GM18508 (cell line): ENCODE results near the gene ZFP36.

ENCODE experiments used
- ATAC-seq: cut with Tn5 transposase; IDR thresholded peaks from one replicate; pipeline ENCODE4 v1.9.1; 2021; ENCODE audit warnings: moderate number of reproducible peaks; ENCODE audit not compliant: insufficient read depth, unreplicated experiment

ZFP36 gene

GRCh38 chr19:39415111-39416046, 8.7 kb downstream of the ZFP36 start:
- no peak for ATAC-seq

GRCh38 chr19:39416152-39417120, 9.8 kb downstream of the ZFP36 start:
- no peak for ATAC-seq

DNA sequence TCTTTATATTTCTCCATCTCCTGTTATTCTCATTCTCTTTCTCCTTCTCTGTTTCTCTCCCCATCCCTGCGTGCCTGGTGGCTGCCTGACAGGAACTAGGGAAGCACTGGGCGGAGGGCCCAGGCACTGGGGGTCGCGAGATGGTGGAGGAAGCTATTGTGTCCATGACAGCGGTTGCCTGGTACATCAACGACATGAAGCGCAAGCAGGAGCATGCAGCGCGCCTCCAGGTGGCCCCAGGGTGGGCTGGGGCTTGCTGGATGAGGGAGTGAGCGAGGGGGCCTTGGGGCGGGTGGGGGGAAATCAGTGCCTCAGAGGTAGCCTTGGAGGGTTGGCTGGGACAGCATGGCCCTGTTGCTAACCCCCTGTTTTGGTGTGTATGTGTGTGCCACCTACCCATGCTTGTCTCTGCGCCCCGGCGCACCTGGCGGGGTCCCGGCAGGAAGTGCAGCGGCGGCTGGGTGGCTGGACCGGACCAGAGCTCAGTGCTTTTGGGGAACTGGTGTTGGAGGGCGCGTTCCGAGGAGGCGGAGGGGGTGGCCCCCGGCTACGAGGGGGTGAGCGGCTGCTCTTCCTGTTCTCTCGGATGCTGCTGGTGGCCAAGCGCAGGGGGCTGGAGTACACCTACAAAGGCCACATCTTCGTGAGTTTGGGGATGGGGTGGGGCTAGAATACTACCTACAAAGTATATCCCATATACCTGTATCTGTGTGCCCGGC, 11.0 kb downstream of the ZFP36 start:
- ATAC-seq: no peak

- ATAC-seq: no peak
Observed at GRCh38 chr19:39419003-39419402, 12.4 kb downstream of the ZFP36 start.

- no peak for ATAC-seq
Observed at GRCh38 chr19:39420769-39421168, 14.1 kb downstream of the ZFP36 start.

GRCh38 chr19:39422020-39422419, 15.4 kb downstream of the ZFP36 start:
- ATAC-seq: no peak

DNA sequence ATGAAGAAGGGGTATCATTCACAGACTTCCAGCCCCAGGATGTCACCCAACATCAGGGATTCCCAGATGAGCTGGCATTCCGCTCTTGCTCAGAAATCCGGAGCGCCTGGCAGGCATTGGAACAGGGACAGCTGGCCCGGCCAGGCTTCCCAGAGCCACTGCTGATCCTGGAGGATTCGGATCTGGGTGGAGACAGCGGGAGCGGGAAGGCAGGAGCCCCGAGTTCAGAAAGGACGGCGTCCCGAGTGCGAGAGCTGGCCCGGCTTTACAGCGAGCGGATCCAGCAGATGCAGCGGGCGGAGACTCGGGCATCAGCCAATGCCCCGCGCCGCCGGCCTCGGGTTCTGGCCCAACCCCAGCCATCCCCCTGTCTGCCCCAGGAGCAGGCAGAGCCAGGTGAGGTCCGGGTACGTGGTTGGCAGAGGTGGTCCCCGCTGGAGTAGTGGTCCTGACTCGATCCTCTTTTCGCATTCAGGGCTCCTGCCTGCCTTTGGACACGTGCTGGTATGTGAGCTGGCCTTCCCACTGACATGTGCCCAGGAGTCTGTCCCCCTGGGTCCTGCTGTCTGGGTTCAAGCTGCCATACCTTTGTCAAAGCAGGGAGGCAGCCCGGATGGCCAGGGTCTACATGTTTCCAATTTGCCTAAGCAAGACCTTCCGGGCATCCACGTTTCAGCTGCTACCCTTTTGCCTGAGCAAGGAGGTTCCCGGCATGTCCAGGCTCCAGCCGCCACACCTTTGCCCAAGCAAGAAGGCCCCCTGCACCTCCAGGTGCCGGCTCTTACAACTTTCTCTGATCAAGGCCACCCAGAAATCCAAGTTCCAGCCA, 16.8 kb downstream of the ZFP36 start:
- ATAC-seq: no peak

- ATAC-seq: no peak
Observed at GRCh38 chr19:39424934-39425333, 18.3 kb downstream of the ZFP36 start.

DNA sequence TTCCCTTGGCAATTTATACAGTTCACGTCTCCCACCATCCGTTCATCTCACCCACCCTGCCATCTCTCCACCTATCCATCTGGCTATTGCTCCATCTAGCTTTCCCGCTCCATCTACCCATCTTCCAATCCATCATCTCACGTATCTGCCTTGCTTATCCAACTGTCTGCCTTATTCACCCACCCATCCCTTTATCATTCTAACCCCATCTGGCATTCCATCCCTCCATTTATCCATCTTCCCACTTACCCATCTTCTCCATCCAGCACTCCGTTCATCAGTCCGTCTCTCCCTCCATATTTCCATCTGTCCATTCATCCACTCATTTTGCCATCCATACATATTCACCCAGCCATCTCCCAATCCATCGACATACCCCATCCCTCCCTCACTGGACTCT, 19.1 kb downstream of the ZFP36 start:
- ATAC-seq: no peak

DNA sequence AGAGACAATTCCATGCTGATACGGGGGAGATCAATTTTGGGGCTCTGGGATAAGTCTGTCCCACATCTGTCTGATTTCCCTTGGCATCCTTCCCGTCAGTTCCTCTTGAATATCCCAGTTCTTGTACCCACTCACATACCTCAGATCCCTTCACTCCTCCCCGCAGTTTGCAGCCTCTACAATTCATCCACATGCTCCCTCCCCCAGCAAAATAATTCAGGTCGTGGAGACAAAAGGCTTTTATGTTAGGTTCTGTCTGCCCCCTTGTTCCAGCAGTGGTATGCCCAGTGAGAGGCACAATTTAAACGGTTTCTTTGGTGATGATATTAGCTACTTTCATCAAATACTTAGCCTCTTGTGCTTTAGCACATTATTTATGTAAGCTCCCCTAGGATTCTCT, 19.5 kb downstream of the ZFP36 start:
- no peak for ATAC-seq

DNA sequence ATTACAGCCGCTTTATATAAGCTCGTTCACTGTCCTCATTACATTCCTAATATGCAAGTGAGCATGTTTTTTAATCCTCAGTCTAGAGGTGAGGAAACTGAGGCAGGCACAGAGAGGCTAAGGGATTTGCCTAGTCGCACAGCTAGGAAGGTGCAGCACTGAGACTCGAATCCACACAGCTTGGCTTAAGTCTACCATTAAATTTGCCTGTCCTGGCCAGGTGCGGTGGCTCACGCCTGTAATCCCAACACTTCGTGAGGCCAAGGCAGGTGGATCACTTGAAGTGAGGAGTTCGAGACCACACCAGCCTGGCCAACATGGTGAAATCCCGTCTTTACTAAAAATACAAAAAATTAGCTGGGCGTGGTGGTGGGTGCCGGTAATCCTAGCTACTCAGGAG, 21.1 kb downstream of the ZFP36 start:
- ATAC-seq: no peak

DNA sequence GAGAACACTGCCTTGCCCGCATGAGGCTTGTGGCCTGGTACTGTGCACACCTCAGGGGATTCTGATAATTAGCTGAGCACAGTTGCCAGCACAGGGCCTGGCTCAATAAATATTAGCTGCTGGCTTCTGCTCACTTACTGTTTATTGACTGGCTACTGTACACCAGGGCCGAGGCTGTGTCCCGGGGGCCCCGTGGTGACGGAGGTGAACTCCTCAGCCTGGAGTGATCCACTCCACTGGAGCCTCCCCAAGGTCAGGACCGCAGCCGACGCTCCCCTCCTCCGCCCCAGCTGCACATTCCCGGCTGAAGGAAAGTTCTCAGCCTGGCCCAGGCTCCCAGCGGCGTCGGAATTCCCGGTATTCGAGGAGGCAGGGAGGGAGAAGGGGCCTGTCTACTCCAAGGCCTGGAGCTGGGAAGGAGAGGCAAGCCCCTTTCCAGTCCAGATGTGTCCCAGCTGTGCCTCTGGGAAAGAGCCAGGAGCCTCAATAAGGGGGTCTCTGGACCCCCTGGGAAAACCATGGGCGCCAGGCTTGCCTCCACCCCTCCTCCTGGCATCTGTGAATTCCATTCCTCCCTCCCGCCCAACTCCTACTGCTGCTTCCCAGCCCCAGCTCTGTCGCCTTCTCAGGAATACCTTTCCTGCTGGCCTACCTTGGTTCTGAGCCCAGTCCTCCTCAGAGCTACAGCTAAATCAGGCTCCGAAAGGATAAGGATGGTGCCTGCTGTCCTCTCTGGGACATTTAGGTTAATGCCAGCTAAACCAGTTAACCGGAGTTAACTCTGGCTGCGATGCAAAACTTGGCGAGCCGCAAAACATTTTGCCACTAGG, 21.9 kb downstream of the ZFP36 start:
- no peak for ATAC-seq

DNA sequence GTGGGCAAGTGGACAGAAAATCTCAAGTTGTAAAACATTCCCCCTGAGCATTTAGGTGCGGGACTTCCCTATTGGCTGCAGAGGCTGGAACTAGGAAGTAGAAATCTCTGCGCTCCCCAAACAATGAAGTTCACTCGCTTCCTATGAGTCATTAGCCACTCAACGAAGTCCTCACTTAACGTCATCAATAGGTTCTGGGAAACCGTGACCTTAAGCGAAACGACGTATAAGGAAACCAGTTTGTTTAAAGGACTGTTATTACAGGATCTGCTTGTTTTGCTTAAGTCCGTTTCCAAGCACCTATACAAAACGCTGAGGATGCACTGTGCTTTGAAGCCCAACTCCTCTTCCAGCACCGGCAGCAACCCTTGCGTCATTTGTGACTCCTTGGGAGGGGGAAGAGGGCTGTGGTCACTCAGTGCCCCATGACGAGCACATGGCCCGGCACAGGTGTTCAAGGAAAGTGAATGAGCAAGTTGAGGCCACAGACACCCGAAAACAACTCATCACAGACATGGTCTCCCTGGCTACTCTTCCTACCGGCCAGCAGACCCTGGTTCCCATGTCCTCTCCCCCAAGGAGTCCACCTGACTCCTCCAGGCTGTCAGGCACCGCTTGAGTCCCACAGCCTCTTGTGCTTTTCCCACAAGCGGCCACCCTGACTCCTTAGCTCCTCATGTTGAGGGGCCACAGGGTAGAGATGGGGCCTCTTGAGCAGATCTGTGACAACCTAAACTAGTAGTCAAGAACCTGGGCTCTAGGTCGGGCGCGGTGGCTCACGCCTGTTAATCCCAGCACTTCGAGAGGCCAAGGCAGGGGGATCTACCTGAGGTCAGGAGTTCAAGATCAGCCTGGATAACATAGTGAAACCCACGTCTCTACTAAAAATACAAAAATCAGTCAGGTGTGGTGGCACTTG, 24.3 kb downstream of the ZFP36 start:
- ATAC-seq: no peak

DNA sequence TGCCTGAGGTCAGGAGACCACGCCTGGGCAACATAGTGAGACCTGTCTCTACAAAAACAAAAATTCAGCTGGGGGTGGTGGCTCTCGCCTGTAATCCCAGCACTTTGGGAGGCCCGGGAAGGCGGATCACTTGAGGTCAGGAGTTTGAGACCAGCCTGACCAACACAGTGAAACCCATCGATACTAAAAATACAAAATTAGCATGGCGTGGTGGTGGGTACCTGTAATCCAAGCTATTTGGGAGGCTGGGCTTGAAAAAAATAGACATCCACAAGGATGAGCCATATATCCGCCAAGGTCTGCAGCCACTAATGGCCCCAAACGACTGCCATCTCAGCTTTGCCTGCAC, 26.0 kb downstream of the ZFP36 start:
- no peak for ATAC-seq

DNA sequence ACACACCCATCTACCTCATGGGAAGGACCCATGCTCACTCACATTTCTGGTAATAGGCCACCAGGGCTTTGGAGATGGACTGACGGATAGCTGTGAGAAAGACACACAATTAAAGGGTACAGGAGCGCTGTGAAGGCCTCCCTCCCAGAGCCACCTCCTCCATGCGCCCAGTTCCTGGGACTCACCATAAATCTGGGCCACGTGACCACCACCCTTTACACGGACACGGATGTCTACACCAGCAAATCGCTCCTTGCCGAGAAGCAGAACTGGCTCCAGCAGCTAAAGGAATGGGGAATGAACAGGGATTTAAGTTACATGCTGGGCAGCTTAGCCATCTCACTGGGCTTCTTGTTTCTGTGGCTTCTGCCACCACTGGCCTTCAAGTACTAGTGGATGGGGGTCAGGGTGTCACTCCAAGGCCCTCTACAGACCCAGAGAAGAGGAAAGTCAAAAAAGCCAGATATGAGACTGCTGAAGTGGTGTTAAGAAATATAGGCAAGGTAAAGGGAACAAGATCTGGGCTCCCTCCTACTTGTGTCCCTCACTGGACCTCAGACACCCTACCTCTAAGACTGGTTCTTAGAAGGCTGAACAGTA, 26.9 kb downstream of the ZFP36 start:
- no peak for ATAC-seq

DNA sequence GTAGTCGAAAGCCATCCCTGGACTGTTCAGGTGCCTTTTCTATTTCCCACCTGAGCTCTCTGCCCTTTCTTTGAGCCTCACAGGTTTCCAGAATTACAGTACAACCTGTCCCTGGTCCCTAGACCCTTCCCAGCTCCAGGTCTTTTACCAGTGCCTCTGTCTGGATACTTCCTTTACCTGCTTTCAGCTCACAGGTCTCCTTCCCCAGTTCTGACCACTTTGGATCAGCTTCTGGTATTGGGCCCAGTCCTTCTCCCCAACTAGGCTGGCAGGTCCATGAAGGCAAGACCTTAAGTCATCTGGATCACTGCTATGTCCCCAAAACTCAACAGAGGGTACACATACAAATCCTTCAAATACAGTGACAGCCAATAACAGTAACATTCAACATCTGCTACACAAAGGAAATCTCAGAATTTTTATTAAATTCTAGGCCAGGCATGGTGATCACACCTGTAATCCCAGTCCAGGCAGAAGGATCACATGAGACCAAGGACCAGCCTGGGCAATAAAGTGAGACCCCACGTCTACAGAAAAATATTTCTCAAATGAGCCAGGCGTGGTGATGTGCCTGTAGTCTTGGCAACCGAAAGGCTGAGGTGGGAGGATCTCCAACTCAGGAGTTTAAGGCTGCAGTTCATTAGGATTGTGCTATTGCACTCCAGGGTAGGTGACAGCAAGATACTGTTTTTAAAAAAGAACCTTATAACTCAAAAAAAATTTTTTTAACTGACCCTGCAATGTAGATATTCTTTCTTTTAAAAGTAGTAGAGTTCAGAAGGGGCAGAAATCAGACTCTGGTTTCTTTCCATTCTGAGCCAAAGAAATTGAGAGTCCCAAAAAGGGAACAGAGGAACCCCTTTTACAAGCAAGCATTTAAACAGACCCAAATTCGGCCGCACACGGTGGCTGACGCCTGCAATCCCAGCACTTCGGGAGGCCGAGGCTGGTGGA, 27.8 kb downstream of the ZFP36 start:
- no peak for ATAC-seq
